GM12865 (cell line): ENCODE results near the gene ZNF853.

Experiments
- DNase-seq: peaks from one replicate; pipeline ENCODE4 v3.0.0; 2010; ENCODE audit warnings: low read depth
- H3K4me3 ChIP-seq: 2 replicates; pipeline ENCODE4 v1.5.1; 2011; ENCODE audit warnings: mild to moderate bottlenecking, low read depth, low read length, control low read depth
- CTCF ChIP-seq: IDR thresholded peaks from 2 replicates; pipeline ENCODE4 v1.5.1; 2011; ENCODE audit warnings: low read length, control low read depth, low read depth, inconsistent platforms; ENCODE audit not compliant: insufficient read depth; ENCODE audit errors: missing control alignments

ZNF853 gene

GRCh38 chr7:6618621-6619020 is 3.2 kb downstream of the ZNF853 start:
- no peak for TF ChIP-seq CTCF
- no peak for DNase-seq
- H3K4me3 ChIP-seq, result no peak overlapping the region

GRCh38 chr7:6619961-6620360 is 4.6 kb downstream of the ZNF853 start:
- peak; percentile 43 for DNase-seq
- no peak for TF ChIP-seq CTCF
- H3K4me3 ChIP-seq, result no peak overlapping the region

- H3K4me3 ChIP-seq, result no peak overlapping the region
- TF ChIP-seq CTCF, result no peak
- DNase-seq, result peak; percentile 29
Measured at GRCh38 chr7:6621195-6622133, 6.1 kb downstream of the ZNF853 start.

- no peak overlapping the region for H3K4me3 ChIP-seq
- DNase-seq, result no peak
- no peak for TF ChIP-seq CTCF
Measured at GRCh38 chr7:6622134-6622710, 6.8 kb downstream of the ZNF853 start.

GRCh38 chr7:6623589-6624245 is 8.3 kb downstream of the ZNF853 start:
- no peak for TF ChIP-seq CTCF
- H3K4me3 ChIP-seq, result no peak overlapping the region
- DNase-seq, result peak; percentile 69

- no peak for DNase-seq
- no peak overlapping the region for H3K4me3 ChIP-seq
- no peak for TF ChIP-seq CTCF
Measured at GRCh38 chr7:6624246-6624611, 8.8 kb downstream of the ZNF853 start.

- H3K4me3 ChIP-seq, result no peak overlapping the region
- DNase-seq, result no peak
- TF ChIP-seq CTCF, result no peak
Measured at GRCh38 chr7:6628045-6628444, 12.6 kb downstream of the ZNF853 start.
